GM19025 (cell line): Measurements from ENCODE around the gene MBP.
"Not testable (repeated sequence)": the region's sequence is repeated elsewhere in the genome, so short reads cannot be mapped to it uniquely, and the experiment has no call there.

ENCODE experiments used
- ATAC-seq: cut with Tn5 transposase; IDR thresholded peaks from one replicate; pipeline ENCODE4 v1.9.1; 2021; ENCODE audit warnings: mild to moderate bottlenecking, low read depth, moderate library complexity; ENCODE audit not compliant: unreplicated experiment

Gene MBP

DNA sequence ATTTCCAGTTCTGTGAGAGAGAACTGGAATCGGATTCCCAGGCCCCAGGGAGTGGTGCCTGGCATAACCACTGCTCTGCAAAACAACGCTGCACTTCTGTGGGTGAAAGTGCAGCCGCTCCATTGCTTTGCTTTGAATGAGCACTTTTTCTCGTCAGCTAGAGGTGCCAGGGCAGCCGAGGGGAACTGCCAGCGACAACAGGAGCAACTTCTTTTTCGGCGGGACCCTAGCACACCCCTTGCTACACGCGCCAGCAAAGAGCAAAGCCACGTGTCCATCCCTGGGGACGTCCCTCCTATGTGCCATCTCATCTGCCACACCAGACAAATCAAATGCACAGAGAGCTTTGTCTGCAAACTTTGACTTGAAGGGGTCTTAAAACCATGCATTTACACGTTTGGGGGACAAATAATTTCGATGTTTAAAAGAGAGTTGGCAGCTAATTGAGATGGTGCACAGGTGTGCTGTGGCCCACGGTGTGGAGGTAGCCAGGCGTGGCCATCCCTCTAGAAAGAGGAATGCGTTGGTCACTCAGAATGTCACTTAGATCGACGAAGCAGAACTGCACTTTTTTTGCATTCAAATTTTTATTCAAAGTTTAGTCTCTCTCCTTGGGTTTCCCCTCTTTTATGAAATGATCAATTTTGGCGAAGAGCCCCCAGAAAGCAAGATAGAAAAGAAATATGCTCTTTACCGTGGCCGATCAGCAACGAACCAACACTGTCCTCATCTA is 151.8 kb downstream of the MBP start:
- ATAC-seq, result peak; percentile 27

DNA sequence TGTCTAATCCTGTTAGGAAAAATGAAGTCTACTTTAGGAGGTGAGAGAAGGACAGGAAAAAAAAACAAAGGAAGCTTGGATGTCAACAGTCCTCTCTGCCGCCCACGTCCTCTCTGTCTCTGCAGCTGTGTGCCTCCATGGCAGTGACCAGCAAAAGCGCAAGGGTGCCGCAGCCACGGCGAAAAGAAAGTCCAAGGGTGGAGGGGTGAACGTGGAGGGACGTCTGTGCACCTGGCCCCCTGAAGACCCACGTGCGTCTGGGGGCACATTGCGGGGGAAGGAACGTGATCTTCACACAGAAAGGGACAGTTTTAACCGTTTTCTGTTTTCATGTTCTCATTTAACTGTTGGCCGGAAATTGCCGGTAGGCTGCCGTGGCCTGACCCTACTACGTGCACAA is 152.7 kb downstream of the MBP start:
- ATAC-seq, result no peak

DNA sequence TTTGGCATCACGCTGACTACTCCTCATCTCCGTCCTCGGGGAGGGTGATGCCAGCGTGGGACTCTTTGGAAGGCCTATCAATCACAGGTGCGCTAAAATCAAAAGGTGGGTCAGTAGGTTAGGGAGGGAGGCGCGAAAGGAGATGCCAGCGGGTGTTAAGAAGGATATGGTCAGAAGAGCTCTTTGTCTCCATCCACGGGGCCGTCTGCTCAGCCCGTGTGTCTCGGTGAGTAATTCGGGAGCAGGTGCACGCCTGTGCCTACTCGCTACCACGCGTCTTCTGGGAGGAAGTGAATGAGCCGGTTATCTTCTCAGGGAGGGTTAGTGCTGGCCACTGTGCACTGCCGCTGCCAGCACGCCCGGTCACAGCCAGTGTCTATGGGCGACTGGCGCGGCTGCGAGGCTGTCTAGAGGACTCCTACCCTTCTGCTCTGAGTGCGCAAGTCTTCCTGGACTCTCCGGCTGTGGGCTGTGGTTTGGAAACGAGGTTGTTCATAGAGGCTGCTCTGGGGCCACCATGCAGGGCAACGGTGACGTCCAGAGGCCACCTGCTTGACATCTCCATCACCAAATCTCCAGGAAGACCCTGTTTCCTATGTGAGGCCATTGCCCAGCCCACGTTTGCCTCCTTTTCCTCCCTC is 153.4 kb downstream of the MBP start:
- ATAC-seq, result no peak

DNA sequence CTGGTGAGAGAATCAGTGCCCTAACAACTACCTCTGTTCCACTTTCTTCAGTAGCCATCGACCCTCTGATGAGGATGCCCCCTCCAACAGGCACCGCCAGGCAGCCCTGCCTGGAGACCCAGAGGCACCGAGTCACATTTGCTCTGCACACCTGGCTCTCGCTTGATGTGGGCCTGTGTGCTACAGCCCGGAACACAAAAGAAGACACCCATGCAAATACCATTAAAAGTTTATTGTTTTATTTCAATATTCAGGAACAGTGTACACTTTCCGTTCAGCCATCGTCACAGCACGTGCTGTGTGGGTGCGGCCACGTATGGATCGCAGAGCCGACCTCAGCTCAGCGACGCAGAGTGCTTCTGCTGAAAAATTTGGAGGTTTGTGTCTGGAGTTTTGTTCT is 154.0 kb downstream of the MBP start:
- no peak for ATAC-seq

DNA sequence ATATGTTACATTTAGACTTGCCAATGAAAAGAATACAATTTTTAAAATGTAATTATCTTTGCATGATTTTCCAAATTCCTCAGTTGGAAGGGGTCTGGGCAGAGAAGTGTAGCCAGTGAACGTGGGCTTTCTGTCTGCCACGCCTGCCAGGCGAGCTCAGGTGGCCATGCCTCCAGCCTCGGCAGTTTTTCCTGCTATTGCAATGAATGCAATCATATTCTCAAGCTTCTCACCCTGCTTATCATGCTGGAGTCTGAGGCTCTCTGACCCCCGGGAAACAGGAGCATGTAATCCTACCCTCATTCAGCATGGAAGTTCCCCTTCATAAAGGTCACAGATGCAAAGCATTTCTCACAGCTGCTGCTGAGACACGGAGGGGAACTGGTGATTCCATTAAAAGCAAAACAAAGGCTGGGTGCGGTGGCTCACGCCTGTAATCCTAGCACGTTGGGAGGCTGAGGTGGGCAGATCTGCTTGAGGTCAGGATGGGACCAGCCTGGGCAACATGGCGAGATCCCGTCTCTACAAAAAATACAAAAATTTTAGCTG is 154.8 kb downstream of the MBP start:
- ATAC-seq, result no peak

DNA sequence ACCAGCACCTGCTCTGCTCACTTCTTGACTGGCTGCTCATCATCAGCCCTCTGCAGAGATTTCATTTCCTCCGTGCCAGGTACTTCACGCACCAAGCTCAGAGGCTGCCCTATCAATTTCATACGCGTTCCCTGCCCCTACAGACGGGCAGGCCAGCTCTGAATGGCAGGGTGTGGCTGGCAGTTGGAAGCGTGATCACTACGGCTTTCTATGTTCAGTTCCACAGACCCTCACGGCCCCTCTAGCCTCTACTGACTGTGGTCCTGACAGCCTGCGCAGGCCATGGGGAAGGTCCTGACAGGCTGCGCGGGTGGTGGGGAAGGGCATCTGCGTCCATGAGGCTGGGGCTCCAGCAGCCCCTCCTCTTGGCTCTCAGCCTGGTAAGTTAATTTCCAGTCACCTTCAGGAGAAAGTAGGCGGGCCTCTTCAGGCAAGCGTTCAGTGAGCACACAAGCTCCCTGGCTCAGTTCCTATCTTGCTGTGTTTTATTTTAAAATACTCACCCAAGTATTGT is 155.4 kb downstream of the MBP start:
- ATAC-seq, result no peak

DNA sequence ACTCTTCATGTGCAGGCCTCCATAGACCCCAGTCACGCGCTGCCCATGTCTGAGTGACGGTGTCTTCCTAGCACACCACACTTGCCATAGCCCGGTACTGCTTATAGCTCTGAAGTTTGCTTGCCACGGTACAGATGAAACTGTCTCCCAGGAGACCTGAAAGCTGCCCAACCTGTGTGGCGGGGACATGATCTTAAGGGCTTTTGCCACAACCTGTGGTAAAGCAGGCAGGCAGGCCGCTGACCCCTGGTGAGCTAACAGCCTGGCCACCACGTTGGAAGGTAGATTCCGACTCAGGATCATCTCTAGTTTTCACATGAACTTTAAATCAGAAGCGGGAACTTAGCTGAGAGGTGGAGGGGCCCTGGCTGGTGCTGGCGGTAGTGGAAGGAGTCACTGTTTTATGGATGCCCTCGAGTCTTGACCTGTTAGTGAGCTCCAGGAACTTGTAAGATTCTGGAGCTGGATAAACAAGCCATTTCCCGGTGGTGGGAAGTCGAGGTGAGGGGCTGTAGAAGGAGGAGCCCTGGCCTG is 156.9 kb downstream of the MBP start:
- no peak for ATAC-seq

DNA sequence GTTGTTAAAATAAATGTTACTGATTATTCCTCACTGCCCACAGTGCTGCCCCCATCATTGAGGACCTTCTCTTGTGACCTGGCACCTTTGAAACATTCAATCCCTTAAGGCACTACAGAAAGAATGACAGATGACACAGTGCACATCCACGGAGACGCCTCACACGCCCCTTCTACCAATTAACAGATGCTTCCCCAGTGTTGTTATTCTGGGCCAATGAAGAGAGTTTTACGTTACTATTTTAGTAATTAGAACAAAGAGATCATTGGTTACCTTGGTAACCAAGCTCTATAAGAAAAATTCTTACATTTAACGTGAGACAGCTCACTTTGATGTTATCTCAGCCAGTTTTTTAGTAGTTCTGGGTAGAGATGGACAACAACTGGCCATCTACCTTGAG is 158.2 kb downstream of the MBP start:
- ATAC-seq, result no peak

DNA sequence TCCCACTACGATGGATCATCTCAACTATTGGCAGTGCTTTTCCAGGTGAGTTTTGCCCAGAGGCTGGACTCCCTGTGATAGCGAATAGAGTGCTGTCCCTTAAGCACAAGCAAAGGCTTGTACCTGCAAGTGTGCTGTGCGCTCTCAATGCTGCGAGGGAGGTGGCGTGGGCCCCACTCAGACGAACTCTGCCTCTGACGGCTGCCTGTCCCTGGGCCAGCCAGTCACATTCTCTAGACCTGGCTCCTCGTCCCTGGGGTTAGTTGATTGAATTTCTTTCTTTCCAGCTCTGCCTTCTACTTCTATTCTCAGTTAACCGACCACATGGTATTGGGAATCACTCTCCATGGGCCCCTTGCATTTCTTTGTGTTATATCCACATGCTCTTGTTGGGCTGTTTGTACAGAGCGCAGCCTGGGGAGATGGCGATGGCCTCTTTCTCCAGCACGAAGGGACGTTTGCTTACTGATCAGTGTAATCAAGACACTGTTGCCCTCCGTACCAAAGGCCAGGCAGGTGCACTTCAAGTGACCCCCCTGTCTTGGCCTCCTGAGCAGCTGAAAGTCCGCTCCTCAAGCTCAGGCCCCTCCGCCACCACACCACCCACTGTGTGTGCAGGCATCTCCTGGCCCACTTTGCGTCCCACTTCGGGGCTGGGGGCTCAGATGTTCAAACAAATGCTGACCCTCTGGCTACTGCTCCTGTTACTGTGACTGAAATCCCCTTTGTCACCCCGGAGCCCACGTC is 158.9 kb downstream of the MBP start:
- no peak for ATAC-seq

DNA sequence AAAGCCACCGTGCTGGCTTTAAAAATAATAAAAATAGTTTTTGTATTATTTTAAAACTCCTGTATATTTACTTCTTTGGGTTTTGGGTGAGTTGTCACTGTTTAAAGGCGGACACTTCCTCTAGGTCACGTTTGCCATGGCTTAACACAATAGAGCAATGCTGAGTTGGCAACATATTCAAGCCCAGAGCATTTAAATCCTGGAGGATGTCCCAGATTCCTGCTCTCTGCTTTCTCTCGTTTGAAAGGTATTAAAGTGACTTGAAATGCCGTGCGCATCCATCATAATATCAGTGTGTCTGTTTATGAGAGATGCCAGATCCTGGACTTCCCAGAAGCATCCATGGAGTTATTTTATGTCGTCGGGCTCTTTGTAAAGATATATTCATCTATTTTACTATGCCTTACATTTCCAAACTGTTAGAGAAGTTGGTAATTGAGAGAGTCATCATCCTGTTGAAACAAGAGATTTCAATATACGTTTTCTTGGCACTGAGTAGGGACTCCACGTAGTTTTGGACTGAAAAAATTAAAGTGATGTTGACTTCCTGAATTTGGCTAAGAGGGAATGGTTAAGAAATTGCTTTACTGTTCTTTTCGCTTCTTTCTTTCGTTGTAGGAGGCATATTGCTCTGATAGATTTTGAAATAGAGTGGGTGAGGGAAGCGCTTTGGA is 159.6 kb downstream of the MBP start:
- ATAC-seq, result no peak

DNA sequence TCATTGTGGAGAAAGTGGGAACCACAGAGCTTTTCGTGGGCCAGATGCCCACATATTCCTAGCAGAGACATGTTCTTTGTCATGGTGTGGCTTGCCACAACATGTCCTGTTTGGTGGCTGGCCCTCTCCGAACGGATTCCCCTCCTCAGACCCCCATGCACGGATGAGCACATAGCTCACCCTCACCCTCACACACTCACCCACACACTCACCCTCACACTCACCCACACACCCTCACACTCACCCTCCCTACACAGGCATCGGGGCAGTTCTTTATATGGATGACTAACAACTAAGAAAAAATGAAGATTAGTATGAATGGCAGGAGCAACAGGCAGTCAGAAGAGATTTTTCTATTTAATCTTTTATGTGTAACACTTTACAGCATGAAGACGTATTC is 160.3 kb downstream of the MBP start:
- no peak for ATAC-seq

DNA sequence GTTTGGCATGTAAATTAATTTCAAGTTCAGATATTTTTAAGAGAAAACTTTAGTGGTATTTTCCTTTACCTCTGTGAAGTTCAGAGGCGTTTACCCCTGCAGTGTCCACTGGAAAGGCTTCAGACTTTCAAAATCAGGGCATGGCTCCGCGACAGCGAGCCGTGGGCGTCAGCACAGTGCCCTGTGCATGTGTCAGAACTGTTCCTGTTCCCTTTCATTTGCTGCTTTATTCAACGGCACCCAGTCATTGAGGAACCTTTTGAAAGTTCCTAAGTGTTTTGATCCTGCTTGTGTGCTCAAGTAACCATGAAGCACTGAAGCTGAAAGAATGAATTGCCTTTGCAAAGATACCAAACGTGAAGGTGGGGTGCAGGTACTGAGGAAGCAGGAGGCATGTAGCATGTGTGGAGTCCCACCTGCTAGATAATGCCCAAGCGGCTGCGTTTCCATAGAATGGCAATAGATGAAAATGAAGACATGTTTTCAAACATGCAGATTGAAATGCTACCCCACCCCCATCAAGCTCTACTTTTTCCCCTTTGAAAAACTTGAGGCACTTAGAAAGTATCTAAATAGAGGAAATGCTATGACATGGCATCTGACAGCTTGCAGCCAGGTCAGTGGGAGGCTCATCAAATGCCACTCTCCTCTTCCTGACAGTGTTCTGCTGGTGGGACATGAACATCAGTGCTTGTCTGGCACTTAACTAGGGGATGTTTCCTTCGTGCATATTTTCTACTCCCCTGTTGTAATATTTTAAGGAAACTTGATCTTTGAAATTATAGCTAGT is 161.6 kb downstream of the MBP start:
- ATAC-seq, result no peak

DNA sequence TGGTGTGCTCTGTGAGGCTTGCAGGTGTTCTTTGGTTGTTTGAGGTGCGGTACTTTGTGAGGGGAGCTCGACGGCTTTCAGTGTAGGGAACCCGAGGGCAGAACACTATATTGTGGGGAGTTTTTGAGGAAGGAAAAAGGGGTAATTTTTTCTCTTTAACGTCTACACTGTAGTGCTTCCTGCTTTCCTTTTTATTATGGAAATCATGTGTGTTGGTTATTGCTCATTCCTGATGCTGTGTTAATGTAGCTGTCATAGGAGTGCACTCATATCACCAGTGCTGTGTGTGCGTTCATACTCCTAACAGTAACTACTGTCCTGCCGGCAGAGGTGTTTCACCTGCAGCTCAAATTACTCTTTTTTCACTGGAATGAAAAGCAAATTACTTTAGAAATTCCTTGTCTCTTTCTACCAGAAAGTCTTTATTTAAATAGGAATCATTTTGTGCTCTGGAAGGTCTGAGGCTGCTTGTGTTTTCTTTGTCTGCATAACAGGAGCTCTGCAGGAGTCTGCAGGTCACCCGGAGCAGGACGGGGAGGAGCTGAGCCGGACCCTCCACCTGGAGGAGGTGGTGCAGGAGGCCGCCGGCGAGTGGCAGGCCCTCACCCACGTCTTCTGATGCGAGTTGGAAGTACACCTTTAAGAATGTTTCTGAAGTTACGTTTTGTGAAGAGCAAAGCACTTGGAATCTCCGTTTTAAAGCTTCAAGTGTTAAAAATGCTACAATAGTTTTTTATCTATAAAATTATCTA is 164.7 kb downstream of the MBP start:
- ATAC-seq, result no peak

DNA sequence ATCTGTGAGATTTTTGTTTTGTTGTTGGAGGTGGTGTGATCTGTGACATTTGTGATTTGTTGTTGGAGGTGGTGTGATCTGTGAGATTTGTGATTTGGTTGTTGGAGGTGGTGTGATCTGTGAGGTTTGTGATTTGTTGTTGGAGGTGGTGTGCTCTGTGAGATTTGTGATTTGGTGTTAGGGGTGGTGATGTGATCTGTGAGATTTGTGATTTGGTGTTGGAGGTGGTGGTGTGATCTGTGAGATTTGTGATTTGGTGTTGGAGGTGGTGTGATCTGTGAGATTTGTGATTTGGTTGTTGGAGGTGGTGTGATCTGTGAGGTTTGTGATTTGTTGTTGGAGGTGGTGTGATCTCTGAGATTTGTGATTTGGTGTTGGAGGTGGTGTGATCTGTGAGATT is 165.3 kb downstream of the MBP start:
- ATAC-seq, result not testable (repeated sequence)

DNA sequence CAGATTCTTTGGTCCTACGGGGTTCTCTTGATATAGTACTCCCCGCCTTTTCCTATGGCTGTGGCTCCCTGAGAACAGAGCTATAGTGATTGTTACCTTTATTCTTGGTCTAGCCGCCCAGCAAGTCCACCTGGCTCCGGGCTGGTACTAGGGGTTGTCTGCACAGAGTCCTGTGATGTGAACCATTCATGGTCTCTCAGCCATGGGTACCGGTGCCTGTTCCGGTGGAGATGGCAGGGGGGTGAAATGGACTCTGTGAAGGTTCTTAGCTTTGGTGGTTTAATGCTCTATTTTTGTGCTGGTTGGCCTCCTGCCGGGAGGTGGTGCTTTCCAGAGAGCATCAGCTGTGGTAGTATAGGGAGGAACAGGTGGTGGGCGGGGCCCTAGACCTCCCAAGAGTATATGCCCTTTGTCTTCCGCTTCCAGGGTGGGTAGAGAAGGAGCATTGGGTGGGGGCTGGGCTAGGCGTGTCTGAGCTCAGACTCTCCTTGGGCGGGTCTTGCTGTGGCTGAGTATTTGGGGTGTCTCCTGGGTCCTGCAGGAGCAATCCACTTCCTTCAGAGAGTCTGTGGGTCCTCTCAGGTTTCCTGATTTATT is 166.9 kb downstream of the MBP start:
- peak; percentile 78 for ATAC-seq

DNA sequence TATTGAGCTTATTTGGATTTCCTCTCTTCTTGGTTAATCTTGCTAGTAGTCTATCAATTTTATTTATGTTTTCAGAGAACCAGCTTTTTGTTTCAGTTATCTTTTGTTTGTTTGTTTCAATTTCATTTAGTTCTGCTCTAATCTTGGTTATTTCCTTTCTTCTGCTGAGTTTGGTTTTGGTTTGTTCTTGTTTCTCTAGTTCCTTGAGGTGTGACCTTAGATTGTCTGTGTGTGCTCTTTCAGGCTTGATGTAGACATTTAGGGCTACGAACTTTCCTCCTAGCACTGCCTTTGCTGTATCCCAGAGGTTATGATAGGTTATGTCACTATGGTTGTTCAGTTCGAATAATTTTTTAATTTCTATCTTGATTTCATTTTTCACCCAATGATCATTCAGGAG is 168.6 kb downstream of the MBP start:
- ATAC-seq, result no peak

DNA sequence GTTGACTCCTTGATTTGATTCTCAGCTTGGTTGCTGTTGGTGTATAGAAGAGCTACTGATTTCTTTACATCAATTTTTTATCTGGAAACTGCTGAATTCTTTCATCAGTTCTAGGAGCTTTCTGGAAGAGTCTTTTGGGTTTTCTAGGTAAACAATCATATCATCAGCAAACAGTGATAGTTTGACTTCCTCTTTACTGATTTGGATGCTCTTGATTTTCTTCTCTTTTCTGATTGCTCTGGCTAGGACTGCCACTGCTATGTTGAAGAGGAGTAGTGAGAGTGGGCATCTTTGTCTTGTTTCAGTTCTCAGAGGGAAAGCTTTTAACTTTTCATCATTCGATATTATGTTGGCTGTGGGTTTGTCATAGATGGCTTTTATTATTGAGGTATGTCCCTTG is 169.7 kb downstream of the MBP start:
- ATAC-seq, result no peak

DNA sequence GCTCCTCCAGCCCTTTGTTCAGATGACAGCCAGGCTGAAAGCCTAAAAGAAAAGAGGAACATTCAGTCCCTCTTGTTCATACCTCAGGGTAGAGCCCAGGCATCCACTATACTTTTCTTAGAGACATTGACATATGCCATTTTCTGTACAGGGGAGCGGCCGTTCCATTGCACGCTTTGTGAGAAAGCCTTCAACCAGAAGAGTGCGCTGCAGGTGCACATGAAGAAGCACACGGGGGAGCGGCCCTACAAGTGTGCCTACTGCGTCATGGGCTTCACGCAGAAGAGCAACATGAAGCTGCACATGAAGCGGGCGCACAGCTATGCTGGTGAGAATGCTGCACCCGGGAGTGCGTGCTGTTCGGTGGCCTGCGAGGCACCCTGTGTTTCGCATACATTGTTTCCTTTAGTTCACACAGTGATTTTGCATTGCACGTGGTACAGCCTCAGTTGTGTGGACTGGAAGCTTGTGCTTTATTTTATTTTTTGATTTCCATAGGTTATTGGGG is 172.0 kb downstream of the MBP start:
- no peak for ATAC-seq
